ENCODE results near the gene ZNF267.
"Not testable (repeated sequence)": the region's sequence is repeated elsewhere in the genome, so short reads cannot be mapped to it uniquely, and the experiment has no call there.

The ZNF267 gene

DNA sequence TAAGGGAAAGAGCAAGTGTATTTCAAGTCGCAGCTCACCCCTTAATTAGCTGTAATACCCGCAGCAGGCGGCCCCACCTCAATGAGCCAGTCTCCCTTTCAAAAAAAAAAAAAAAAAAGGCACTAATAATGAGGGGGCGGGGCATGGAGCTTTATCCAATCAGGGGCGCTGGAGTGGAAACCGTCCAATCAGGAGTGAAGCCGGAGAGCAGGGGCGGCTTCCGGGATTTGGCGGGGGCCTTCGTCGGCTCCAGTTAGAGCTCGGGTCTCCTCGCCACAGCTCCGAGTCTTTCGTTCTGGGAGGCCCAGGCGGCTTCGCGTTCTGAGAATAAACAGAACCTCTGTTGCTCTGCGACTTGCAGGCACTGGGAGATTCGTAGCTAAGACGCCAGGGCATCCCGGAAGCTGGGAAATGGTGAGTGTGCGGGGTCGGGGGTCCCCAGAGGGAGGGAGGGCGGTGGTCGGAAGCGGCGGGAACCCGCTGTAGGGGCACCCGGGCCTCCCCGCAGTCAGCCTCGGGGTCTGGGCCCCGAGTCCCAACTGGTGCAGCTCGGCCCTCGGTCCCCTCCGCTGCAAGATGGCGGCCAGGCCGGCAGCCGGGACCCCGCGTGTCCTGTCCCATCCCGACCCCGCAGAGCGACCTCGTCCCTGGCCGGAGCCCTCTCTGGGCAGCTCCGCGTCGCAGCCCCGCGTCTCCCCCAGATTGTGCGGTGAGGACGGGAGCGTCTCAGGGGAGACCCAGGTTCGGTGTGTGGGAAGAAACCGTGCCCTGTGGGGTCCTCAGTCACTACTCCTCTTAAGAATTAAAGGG is at the start of gene ZNF267:
TSS of gene ZNF267 (plus strand) at position 252 of the 810 bp plus-strand sequence. CDS start at position 412, 160 bp downstream.
- peak; percentile 93 for DNase-seq (ENCODE audit: low spot score)

DNA sequence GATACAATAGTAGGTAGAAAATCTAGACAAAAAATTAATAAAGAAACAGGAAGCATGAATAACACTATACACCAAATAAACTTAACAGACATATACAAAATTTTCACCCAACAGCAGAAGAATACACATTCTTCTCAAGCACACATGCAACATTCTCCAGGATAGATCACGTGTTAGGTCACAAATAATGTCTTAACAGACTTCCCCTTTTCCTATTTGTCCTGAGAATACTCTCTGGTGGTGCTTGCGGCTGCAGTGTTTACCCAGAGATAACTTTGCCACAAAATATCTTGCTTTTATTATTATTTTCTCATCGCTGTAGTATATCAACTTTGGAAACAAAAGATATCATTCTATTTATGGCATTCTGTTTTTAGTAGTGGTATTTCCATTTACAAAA is 40.6 kb upstream of the ZNF267 start:
- DNase-seq (ENCODE audit: low spot score) = no peak

DNA sequence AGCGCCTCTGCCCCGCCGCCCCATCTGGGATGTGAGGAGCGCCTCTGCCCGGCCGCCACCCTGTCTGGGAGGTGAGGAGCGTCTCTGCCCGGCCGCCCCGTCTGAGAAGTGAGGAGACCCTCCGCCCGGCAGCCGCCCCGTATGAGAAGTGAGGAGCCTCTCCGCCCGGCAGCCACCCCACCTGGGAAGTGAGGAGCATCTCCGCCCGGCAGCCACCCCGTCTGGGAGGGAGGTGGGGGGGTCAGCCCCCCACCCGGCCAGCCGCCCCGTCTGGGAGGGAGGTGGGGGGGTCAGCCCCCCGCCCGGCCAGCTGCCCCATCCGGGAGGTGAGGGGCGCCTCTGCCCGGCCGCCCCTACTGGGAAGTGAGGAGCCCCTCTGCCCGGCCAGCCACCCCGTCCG is 37.2 kb upstream of the ZNF267 start:
- not testable (repeated sequence) for DNase-seq (ENCODE audit: low spot score)

DNA sequence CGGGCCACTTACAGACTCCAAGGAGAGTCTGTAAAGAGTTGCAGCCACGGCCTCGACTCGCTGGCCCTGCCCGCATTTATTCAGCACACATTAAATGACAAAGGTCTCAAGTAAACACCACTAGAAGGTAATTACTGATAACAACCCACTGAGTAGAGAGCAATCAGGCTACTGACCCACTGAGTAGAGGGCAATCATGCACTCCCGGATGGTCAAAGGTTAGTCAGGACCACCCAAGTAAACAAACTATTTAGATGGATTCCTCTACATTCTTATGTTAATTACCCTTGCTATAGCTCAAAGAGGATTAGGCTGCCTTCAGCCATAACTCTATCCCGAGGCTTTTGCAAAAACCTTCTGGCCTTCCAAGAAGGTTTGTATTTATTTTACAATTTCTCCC is 30.7 kb upstream of the ZNF267 start:
- no peak for DNase-seq (ENCODE audit: low spot score)

DNA sequence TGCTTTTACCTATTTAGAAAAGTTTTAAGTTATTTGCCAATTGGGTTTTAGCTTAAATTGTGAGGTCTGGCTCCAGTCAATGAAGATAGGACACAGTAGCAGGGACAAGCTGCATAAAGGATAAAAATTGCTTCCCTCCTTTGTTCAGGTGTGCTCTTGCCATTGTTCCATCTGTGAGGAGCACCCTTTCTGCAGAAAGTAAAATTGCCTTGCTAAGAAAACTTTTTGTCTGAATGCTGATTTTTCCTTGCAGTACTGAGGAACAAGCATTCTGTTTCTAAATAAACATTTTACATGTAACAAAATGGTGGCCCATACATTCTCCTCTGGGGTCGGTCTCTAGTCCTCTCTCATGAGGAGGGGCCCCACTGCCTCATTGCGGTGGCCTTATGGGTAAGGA is 25.0 kb upstream of the ZNF267 start:
- DNase-seq (ENCODE audit: low spot score) = not testable (repeated sequence)

DNA sequence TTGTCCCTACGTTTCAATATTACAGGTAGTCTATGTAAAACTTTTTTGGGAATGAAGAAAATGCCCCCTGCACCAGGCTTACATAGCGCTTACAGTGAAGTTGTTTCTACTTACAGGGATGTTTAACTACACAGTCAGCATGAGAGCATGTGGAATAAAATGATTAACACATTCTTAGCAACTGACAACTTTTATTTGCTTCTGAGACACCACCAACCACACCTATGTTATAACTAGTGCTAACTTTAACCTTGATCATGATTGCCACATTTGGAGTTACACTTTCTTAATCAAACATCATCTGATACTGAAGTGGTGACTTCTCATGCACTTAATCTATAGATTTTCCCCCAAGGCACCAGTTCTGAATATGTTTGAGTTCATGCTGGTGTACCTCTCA is 20.3 kb upstream of the ZNF267 start:
- no peak for DNase-seq (ENCODE audit: low spot score)

DNA sequence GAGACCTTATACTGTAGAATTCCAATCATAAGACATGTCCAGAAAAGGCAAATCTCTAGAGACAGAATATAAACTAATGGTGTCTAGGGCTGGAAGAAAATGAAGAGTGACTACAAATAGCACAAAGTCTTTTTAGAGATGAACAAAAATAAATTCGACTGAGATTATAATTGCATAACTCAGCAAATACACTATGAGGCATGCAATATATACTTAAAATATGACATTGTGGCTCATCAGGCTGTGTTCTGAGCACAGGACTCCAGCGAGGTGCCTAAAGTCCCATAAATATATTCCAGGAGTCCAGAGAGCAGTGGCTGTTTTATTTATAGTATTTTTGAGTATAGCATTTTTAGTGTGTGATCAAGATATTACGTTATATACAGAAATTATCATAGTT is 13.1 kb upstream of the ZNF267 start:
- no peak for DNase-seq (ENCODE audit: low spot score)

DNA sequence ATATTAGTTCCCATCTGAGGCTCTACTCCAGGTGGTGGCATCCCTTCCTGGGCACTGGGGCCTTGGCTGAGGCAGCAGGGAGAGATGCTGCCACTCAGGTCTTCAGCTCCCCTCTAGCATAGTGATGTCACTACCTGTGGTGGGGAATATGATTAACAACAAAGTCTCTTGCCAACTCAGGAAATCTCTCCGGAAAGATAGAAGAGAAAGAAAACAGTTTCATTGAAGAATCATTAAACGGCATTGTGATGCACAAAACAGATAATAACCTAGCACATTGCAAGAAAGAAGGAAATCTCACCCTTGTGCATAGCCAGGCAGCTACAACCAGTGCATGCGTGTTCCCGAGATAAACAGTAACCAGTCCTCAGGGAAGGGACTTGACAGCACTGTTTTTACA is 12.2 kb upstream of the ZNF267 start:
- no peak for DNase-seq (ENCODE audit: low spot score)

DNA sequence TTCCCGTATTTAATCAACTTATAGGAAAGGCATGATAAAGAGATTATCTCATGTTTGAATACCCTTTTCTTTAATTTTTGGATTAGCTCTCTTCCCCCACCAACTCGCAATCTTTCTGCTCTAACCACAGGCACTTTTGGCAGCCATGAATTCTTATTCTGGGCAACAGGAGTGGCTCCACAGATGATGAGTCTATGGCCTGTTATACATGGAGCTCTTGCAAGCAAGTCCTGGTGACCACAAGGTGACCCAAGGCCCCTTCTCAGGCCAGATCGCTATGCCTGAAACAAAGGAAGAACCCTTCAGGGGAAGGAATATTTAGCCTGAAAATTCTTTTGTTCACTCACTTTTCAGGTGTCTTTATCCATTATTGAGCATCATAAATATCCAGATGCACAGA is 10.8 kb upstream of the ZNF267 start:
- DNase-seq (ENCODE audit: low spot score) = no peak

DNA sequence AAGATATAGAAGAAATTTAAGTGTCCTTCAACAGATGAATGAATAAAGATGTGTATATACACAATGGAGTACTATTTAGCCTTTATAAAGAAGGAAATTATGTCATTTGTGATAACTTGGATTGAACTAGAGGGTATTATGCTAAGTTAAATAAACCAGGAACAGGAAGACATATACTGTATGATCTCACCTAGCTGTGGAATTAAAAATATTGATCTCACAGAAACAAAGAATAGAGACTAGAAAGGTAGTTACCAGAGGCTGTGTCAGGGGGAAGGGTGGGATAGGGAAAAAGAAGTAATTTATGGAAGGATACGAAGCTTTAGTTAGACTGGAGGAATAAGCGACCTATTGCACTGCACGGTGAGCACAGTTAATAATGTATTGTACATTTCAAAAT is 5.4 kb upstream of the ZNF267 start:
- DNase-seq (ENCODE audit: low spot score) = no peak

DNA sequence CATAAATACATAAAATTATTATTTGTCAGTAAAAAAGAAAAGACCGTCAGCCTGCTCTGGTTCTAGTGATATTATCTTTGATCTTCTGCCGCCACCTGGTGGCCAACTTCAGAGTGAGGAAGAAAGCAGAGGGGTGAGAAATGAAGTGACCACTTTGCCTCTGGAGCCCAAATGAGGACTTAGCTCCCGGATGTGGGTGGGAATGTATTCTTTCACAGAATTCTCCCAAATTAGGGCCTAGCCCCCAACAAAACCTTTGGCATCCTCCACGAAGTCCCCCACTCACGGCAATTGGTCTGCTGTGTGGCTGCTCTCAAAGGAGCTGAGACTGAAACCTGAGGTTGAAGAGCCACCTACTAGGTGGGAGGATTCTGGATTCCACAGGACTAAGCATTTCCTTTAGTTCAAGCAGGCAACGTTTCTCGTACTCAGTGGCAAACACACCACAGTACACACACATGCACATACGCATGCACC is 4.9 kb upstream of the ZNF267 start:
- DNase-seq (ENCODE audit: low spot score) = peak; percentile 69

DNA sequence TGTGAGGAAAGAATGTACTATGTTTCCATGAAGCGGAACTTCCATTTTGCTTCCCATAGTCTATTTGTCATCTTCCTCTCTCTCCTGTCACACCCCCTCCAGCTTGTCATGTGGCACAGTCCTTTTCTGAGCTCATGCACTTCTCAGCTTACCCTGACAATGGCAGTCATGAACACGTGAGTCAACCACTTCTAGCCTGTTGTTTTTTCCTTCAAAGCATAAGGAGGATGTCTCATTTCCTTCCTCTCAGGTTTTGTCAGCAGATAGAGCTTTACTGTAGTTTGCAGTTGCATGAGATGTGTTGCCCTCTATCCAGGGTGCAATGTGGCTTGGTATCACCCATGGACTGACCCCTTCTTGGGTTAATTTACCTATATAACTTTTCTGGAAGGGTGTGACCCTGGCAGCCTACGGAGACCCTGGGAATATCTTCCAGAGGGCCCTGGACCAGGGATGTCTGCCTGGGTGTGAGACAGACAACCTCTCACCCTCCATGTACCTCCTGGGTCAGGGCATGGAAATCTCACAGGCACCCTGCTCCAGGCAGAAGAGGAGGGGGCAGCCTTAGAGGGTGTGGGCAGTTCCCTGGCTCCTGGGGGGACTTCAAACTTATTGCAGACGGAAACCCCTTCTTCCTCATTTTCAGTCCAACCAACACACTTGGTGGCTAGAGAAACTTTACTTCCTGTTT is 4.0 kb upstream of the ZNF267 start:
- DNase-seq (ENCODE audit: low spot score) = peak; percentile 59

DNA sequence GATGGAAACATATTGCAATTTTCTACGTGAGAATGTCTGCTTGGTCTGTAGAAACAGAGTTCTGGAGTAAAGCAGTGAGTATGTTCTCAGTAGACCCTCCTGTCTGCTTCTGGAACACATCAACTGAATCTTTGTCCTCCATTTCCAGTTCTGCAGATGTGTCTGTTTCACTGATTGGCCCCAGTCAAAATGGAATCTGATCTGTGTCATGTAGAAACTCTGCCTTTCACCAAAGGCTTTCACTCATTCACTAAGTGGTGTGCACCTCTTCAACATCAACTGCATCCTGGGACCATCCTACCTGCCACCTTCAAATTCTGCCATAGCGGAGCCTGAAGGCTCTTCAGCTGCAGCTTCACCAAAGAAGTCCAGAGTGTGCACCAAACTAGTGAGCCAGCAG is 2.8 kb upstream of the ZNF267 start:
- DNase-seq (ENCODE audit: low spot score) = no peak

DNA sequence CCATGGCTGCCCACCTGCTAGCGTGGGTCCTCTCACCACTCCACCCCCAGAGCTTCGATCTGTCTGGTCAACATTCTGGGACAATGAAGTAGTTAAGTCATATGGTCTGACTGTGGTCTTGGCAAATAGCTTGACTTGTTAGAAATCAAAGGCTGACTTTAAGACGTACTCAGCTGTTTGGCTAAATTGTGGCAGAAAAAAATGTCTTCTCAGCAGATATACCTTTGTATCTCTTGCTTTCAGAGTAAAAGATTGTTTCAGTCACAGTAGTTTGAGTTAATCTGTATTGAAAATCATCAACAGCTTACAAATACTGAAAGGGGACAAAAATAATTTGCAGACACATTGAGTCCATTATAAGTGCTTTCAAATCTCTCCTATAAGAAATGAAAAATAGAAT is 2.1 kb upstream of the ZNF267 start:
- no peak for DNase-seq (ENCODE audit: low spot score)

DNA sequence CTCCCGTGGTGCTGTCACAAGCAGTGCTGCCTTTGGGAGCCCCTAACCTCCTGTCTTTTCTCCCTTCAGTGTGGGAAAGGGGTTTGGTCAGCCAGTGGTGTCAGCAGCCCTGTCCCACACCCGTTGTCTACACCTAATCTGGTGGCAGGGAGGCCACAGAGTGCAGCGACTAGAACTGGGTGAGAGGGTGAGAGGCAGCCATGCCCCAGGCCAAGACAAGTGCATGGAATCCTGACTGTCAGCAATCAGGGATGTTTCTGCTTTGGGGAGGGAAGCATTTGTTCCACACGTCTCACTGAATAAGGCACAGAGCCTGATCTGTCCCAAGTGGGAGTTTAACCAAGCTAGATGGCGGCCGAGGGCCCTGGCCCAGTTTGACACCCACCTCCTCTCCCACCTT is 1.4 kb upstream of the ZNF267 start:
- DNase-seq (ENCODE audit: low spot score) = no peak

DNA sequence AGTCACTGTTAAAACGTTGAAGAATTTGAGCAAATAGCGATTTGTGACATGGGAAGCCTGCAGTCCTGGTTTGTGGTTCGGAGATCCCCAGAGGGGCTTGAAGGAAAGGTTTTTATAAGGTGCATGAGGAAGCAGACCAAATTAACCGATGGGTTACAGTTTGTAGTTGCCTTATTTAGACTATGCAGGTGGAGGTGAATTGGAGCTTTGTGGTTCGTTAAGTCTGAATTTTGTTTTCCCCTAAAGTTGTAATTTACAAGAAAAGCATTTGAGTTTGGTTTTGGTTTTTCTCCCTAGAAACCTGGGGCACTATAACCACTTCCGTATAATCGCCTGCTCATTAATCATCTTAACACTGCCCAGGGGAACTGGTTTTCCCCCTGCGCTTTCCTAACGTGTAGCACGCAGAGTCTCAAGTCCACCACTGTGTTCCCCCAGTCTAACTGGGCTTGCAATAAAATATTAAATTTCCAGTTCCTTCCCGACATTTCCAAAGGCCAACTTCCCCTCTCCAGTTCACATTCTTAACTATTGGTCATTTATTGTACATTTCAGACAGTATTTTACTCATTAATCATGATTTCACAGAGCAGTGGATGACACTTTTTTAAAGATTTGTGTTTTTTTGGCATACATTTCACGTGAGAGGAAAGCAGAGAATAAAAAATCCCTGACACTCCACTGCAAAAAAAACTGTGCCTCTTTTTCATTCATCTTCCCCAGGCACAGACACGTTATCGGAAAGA is 932 bp downstream of the ZNF267 start:
- DNase-seq (ENCODE audit: low spot score) = peak; percentile 60

DNA sequence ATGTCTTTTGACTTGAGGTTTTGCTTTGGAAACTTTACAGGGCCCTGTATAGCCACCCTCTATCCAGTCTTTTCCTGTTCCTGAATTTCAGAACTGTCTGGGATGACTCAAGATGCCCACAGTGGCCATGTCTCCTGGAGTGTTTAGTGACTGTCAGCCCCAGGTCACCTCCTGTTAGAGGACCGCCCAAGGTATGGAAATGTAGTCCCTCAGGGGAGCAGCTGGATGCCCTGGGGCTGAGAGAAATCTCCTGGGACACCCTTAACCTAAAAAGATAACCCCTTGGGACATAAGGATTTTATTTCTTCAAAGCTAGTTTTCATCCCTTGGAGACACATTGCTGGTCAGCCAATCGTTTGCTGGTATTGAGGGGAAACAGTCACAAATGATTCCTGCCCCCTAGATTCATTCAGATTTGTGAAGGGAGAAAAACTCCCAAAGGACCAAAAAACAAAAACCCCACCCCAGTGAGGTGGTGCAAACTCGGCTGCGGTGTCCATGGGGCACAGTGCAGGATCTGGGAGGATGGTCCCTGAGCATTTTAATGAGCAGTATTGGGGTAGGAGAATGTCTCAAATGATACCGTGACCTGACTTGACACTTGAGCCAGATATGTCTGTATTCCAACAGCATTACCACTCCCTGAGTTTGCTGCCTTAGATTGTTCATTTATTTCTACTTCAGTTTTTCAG is 1.7 kb downstream of the ZNF267 start:
- peak; percentile 33 for DNase-seq (ENCODE audit: low spot score)

DNA sequence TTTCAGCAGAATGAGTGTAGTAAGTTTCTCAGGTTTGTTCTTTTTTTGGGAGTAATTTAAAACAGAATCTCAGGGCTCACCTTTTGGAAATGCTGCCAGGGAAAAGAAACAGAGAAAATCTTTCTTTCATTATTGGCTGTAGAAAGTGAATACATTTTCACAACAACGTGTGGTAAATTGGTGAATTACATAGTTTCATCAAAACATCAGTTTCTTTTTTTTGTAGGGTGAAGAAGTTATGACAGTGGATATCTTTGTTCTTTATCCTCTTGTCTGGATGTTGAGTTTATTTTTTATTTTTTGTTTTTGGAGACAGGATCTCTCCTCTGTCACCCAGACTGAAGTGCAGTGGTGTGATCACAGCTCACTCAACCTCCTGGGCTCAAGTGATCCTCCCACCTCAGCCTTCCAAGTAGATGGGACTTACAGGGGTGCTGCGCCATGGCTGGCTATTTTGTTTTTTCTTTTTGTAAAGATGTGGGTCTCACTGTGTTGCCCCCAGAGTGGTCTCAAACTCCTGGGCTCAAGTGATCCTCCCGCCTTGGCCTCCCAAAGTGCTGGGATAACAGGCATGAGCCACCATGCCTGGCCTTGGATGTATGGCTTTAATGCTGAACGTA is 2.4 kb downstream of the ZNF267 start:
- peak; percentile 37 for DNase-seq (ENCODE audit: low spot score)

DNA sequence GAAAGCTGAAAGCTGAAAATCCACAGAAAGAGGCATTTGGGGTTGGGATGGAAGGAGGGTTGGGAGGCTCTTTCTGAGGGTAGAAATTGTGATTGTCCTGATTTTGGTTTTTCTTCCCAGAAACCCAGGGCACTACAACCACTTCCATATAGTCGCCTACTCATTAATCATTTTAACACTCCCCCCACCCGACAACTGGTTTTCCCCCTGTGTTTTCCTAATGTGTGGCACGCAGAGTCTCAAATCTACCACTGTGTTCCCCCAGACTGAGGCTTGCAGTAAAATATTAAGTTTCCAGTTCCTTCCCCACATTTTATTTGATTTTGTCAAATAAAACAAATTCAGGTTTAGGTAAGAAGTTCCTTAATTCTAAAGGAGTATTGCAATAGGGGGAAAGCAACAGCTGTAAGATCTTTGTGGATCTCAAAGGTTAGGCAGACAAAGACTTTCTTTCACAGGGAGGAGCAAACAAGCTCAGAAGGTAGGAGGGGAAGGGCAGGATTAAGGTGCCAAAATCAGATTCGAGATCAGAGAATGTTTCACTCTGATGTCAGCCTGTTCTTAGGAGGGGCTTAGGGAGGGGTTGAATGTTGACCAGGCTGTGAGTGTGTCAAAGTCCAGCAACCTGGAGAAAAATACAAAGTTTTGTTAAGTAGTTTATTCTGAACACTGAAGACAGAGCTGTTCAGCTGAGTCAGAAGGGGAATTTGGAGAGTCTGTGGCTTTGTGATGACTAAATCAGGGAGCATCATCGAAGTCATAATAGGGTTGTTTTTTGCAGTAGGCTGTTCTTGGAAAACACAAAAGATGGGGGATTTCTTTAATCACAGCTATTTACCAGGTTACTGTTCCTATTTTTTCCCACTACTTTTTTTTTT is 3.6 kb downstream of the ZNF267 start:
- peak; percentile 86 for DNase-seq (ENCODE audit: low spot score)

DNA sequence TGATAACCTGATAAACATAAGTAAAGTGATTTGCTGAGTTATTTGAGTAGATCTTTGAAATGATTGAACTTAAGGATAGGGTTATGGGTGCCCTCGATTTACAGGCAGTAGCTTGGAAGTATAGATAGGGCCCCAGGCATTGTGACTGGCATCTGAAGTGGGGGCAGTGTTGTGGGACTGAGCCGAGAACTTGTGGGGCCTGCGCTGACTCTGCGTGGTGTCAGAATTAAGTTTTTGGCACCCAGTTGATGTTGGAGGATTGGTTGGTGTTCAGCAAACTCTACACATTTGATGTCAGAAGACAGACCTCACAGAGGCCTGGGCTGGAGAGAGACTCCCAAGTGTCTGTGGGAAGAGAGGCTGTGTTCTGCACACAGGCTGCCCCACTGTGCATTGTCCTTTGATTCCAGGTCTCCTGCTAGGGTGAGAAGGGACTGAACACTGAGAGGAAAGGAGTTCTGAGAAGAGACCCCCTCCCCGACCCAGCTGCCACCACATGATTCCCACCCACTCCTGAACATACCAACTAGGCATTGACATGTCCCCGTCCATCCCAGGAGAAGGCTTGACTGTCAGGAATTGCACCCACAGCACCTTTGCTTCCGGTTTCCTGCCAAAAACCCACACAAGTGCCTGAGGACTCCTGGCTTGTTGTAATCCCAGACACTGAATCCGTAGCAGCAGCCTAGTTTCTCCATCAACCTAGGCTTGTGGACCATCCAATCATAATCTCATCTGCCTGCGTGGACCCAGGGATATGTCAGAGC is 4.5 kb downstream of the ZNF267 start:
- DNase-seq (ENCODE audit: low spot score) = no peak

Measured in COLO829 (cell line).